ENCODE measurements around the gene RNF227. TPM values are rescaled to one million over a fixed set of nuclear protein-coding genes. Genes with fewer than 3 reads are reported as not detected.

RNF227 gene
- total and polyA plus RNA-seq, 8 donors: 2.8 to 5.1 (median 3.2) TPM

DNA sequence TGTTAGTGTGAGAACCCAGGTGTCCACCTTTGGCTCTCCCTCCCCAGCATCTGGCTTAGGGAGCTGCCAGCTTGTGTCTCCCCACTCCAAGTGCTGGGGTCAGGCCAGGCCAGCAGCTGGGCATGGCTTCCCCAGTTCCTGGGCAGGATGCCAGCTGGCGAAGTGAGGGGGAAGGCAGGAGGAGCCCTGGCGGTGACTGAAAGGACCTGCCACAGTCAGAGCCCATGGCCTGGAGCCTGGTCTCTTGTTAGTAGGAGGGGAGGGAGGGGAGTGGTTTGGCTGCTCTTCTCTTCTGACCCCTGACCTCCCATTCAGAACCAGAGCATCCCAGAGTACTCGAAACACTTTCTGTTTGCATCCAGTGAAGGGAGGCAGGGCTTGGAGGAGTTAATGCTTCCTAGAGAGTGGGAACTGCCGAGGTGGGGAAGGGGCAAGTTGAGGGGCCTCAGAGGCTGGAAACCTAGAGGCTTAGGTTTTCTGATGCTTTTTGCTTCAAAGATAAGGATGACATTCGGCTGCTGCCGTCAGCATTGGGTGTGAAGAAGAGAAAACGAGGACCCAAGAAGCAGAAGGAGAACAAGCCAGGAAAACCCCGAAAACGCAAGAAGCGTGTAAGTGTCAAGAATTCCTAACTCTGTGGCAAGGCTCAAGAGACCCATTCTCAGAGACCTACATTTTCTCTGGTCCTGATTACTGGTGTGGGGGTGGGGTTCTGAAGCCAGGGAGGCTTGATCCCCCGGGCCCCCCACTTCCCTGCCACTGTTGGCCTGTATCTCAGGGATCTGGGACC lies 26.7 kb downstream of the RNF227 start:
- peaks cover 20 to 49% of the 10 kb centered on the region in 2 donors for H3K4me1 ChIP-seq
- peak; percentile 88 to 98 (median 96) for DNase-seq
- H3K4me3 ChIP-seq: no peak overlapping the region
- no peaks in the 10 kb centered on the region for H3K9me3 ChIP-seq
- peaks cover 0 to 37% of the 10 kb centered on the region in 2 donors for H3K36me3 ChIP-seq
- peak; percentile 56 for ATAC-seq
- TF ChIP-seq, protein P1, sequence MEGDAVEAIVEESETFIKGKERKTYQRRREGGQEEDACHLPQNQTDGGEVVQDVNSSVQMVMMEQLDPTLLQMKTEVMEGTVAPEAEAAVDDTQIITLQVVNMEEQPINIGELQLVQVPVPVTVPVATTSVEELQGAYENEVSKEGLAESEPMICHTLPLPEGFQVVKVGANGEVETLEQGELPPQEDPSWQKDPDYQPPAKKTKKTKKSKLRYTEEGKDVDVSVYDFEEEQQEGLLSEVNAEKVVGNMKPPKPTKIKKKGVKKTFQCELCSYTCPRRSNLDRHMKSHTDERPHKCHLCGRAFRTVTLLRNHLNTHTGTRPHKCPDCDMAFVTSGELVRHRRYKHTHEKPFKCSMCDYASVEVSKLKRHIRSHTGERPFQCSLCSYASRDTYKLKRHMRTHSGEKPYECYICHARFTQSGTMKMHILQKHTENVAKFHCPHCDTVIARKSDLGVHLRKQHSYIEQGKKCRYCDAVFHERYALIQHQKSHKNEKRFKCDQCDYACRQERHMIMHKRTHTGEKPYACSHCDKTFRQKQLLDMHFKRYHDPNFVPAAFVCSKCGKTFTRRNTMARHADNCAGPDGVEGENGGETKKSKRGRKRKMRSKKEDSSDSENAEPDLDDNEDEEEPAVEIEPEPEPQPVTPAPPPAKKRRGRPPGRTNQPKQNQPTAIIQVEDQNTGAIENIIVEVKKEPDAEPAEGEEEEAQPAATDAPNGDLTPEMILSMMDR (IDR thresholded peaks at IDR 0.05): peak; percentile 37 to 65
- intact Hi-C loops (cut with DNase I): no loop called here
- no peaks in the 10 kb centered on the region for H3K27me3 ChIP-seq
- H3K27ac ChIP-seq: peak overlapping the region; percentile 91 to 97

DNA sequence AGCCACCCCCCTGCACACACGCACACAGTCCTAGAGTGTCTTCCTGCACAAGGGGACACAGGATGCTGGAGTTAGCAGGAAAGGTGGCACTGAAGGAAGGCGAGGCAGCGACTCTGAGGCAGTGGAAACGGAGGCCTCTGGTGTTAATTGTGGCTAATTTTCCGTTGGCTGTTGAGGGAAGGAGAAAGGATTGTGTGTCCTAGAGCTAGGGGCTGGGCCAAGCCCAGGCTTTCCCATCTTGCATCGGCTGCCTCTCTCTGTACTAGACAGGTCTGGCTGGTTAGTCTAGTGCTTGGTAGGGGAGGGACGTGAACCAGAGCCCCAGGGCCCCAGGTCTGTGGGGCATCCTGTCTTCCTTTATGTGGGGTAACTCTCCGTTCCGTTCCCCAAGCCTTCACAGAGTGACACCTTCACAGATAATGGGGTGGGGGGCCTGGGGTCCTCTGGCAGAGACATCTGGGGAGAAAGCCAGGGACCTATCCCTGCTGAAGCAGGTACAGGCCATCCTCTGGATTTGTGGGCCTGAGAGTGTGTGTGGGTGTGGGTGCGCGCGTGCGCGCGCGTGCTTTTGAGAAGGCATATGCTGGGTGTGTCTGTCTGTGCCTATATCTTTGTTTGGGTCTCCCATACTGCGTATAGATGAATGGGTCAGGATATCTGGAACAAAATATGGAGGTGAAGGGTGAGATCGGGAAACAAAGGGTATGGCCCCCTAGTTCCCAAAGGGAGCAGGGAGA lies 27.7 kb downstream of the RNF227 start, which contains the start of gene CHD3:
CHD3 (plus strand) TSS at position 606 of the 737 bp plus-strand sequence. CDS start 212 bp downstream, outside the sequence.
- TF ChIP-seq, protein P1 (IDR thresholded peaks at IDR 0.05): no peak
- H3K4me3 ChIP-seq: peak within 1 kb of the TSS; percentile 24 to 89
- peaks cover 24 to 59% of the 10 kb centered on the region in 2 donors for H3K4me1 ChIP-seq
- DNase-seq: peak in 3 of 4 donors; percentile 41 to 72 (median 50)
- peak; percentile 57 for ATAC-seq
- H3K36me3 ChIP-seq: peaks cover 0 to 27% of the 10 kb centered on the region in 2 donors
- no peaks in the 10 kb centered on the region for H3K9me3 ChIP-seq
- H3K27ac ChIP-seq: peak within 1 kb of the TSS; percentile 91 to 97
- no peaks in the 10 kb centered on the region for H3K27me3 ChIP-seq
- intact Hi-C loops (cut with DNase I): no loop called here

DNA sequence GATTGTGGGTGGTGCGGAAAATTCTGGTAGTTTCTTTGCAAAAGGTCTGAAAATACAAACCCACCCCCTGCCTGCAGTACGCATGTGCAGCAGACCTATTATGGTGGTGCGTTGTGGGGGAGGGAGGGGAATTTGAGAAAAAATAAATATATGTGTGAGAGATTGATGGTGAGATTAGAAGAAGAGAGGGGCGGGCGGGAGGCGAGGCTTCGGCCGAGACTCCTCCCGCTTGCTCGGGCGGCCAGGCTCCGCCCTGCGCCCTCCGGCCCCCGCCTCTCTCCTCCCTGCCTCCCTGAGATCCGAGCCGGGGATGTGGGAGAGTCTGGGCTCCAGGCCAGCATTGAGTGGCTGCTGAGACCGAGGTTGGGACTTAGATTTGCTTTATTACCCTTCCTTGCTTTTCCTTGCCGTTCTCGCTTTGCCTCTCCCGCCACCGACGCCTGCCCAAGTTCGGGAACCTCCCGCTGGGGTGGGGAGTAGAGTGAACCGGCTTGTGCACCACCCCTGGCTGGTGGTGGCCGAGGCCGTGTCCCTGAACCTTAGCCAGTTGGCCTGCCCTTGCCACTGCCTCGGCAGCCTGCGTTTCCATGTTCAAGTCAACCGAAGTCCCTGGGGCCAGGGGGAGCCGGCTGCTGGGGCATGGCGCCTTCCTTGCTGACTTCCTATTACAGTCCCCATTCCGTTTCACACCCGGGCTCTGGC lies 28.5 kb downstream of the RNF227 start:
- intact Hi-C loops (cut with DNase I): no loop called here

DNA sequence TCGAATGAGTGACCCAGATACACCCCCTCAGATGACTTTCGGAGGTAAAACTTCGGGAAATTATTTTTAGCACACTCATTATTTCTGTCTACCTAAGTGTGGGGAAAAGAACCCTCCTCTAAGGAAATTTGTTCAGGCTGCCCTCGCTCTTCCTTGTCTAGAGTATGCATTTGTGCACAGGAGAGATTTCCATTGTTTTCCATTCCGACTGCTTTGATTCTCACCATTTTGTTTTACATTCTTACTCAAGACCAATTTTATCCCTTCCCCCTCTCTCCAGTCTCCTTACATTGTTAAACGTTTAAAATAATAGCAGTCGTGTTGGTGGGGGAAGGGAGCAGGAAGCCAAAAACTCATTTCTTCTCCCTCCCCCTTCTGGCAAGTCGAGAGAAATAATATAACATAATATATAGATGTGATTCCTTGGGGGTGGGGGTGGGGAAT lies 29.0 kb downstream of the RNF227 start:
- Histone ChIP-seq H3K4me3 (peak overlapping the region; percentile 78 to 89), H3K27me3 (no peaks in the 10 kb centered on the region), H3K9me3 (no peaks in the 10 kb centered on the region), H3K27ac (peak overlapping the region; percentile 88 to 97), H3K36me3 (peaks cover 0 to 16% of the 10 kb centered on the region in 2 donors), H3K4me1 (peaks cover 24 to 70% of the 10 kb centered on the region in 2 donors)
- ATAC-seq (no peak), DNase-seq (no peak)
- TF ChIP-seq, protein P1 (IDR thresholded peaks at IDR 0.05): no peak
- intact Hi-C loops (cut with DNase I): no loop called here

More for the DNA sequence above, 28.5 kb downstream of the RNF227 start:
- ATAC-seq (peak; percentile 88), DNase-seq (peak; percentile 95 to 98 (median 97))
- peaks cover 24 to 65% of the 10 kb centered on the region in 2 donors for H3K4me1 ChIP-seq
- peak overlapping the region; percentile 24 to 89 for H3K4me3 ChIP-seq
- H3K36me3 ChIP-seq: peaks cover 0 to 20% of the 10 kb centered on the region in 2 donors
- no peaks in the 10 kb centered on the region for H3K27me3 ChIP-seq
- no peaks in the 10 kb centered on the region for H3K9me3 ChIP-seq
- H3K27ac ChIP-seq: peak overlapping the region; percentile 91 to 97
- TF ChIP-seq, protein P1 (IDR thresholded peaks at IDR 0.05): no peak

Data from left lung (tissue), 10 donors.